SU-DHL-6 (cell line): ENCODE measurements around the gene SACS.

ENCODE experiments used
- H2AFZ ChIP-seq: fragments of 200-600 bp; sonication (generic); 2 replicates; pipeline ENCODE4 v1.6.1; 2014; ENCODE audit warnings: low read depth, mild to moderate bottlenecking, moderate library complexity, mixed read lengths, antibody characterized with exemption, low read length; ENCODE audit not compliant: severe bottlenecking
- H3F3A ChIP-seq: fragments of 200-600 bp; shearing (Covaris generic); 2 replicates; pipeline ENCODE4 v1.6.0; 2016; ENCODE audit warnings: antibody characterized with exemption, mild to moderate bottlenecking; ENCODE audit not compliant: insufficient read depth
- H3K27ac ChIP-seq: fragments of 200-600 bp; sonication (generic); 2 replicates; pipeline ENCODE4 v1.5.1; 2016; ENCODE audit warnings: low read depth, mild to moderate bottlenecking, low read length, moderate library complexity, mixed read lengths
- H3K27me3 ChIP-seq: fragments of 200-600 bp; sonication (generic), shearing (Covaris generic); 2 replicates; pipeline ENCODE4 v1.6.0; 2014; ENCODE audit warnings: mild to moderate bottlenecking, low read length
- H3K36me3 ChIP-seq: fragments of 200-600 bp; sonication (generic); 2 replicates; pipeline ENCODE4 v1.6.1; 2014; ENCODE audit warnings: mild to moderate bottlenecking, low read length, mixed read lengths
- H3K4me2 ChIP-seq: fragments of 300-600, 200-600 bp; shearing (Covaris generic), sonication (generic); 2 replicates; pipeline ENCODE4 v1.6.0; 2014; ENCODE audit warnings: low read length, low read depth, mild to moderate bottlenecking; ENCODE audit not compliant: poor library complexity, severe bottlenecking
- H3K4me3 ChIP-seq: fragments of 200-600 bp; sonication (generic); 2 replicates; pipeline ENCODE4 v1.5.1; 2014; ENCODE audit warnings: antibody characterized with exemption, low read length, mild to moderate bottlenecking, mixed read lengths; ENCODE audit not compliant: insufficient read depth, poor library complexity, severe bottlenecking
- H3K79me2 ChIP-seq: fragments of 200-600 bp; sonication (generic); 2 replicates; pipeline ENCODE4 v1.6.1; 2014; ENCODE audit warnings: mild to moderate bottlenecking, low read length, moderate library complexity; ENCODE audit not compliant: insufficient read depth
- H3K9ac ChIP-seq: fragments of 200-600 bp; sonication (generic); 2 replicates; pipeline ENCODE4 v1.7.0; 2014; ENCODE audit warnings: mild to moderate bottlenecking, low read length
- H3K9me2 ChIP-seq: fragments of 200-600 bp; sonication (generic); replicated peaks from 2 replicates; pipeline ENCODE4 v1.6.1; 2014; ENCODE audit warnings: low read length; ENCODE audit not compliant: insufficient read depth
- H3K9me3 ChIP-seq: fragments of 200-600 bp; sonication (generic); 2 replicates; pipeline ENCODE4 v1.6.1; 2014; ENCODE audit warnings: low read length, mixed read lengths; ENCODE audit not compliant: insufficient read depth
- H4K20me1 ChIP-seq: fragments of 200-600 bp; sonication (generic); 2 replicates; pipeline ENCODE4 v1.6.1; 2014; ENCODE audit warnings: low read depth, mild to moderate bottlenecking, antibody characterized with exemption, low read length, moderate library complexity, mixed read lengths
- EZH2phosphoT487 ChIP-seq: fragments of 200-600 bp; sonication (generic), shearing (Covaris generic); conservative IDR thresholded peaks from 2 replicates; pipeline ENCODE4 v1.6.1; 2018; ENCODE audit warnings: mild to moderate bottlenecking, antibody characterized with exemption, low read length, moderate library complexity, mixed read lengths
- TF ChIP-seq, protein P1 (sequence below): fragments of 200-600 bp; sonication (generic); IDR thresholded peaks from one replicate; pipeline ENCODE4 v1.5.1; 2017; ENCODE audit warnings: antibody characterized with exemption, mild to moderate bottlenecking, low read length, moderate library complexity; ENCODE audit not compliant: insufficient read depth, poor library complexity, severe bottlenecking

The SACS gene

DNA sequence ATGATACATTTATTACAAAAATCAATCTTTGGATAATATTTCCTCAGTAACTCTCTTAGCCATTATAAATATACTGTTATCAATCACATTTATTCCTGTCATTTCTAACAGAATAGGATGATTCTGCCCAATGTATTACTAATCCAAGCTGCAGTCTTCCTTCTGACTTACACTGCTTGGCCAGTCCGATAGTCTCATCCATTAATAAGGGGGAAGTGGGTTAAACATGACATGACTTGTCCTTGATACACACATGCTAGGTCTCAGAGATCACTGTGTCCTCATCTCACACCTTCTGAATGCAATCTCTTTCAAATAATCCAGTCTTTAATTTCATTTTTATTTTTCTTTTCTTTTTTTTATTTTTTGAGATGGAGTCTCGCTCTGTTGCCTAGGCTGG lies 18.8 kb downstream of the SACS start:
- no peaks in the 10 kb centered on the region for H4K20me1 ChIP-seq

DNA sequence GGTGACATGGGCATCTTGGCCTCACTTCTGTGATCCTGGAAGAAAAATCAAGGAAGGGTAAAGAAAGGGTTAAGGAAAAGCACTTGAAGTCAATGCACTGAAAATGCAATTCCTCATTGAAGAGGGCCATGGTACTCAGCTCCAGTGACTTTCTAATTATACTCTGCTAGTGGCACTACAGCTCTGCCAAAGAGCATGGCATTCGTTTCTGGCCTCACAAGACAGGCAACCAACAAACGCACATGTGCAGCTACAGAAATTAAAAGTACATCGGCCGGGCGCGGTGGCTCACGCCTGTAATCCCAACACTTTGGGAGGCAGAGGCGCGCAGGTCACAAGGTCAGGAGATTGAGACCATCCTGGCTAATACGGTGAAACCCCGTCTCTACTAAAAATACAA lies 21.8 kb downstream of the SACS start:
- TF ChIP-seq, protein P1, sequence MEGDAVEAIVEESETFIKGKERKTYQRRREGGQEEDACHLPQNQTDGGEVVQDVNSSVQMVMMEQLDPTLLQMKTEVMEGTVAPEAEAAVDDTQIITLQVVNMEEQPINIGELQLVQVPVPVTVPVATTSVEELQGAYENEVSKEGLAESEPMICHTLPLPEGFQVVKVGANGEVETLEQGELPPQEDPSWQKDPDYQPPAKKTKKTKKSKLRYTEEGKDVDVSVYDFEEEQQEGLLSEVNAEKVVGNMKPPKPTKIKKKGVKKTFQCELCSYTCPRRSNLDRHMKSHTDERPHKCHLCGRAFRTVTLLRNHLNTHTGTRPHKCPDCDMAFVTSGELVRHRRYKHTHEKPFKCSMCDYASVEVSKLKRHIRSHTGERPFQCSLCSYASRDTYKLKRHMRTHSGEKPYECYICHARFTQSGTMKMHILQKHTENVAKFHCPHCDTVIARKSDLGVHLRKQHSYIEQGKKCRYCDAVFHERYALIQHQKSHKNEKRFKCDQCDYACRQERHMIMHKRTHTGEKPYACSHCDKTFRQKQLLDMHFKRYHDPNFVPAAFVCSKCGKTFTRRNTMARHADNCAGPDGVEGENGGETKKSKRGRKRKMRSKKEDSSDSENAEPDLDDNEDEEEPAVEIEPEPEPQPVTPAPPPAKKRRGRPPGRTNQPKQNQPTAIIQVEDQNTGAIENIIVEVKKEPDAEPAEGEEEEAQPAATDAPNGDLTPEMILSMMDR = no peak
- TF ChIP-seq EZH2phosphoT487 = no peak
- no peaks in the 10 kb centered on the region for H3K9me3 ChIP-seq
- H3K4me2 ChIP-seq = no peak overlapping the region
- no peaks in the 10 kb centered on the region for H3K9me2 ChIP-seq
- no peak overlapping the region for H2AFZ ChIP-seq
- no peaks in the 10 kb centered on the region for H3K36me3 ChIP-seq
- H3K9ac ChIP-seq = no peak overlapping the region
- H3F3A ChIP-seq = no peaks in the 10 kb centered on the region
- no peaks in the 10 kb centered on the region for H3K27me3 ChIP-seq
- no peaks in the 10 kb centered on the region for H4K20me1 ChIP-seq
- no peak overlapping the region for H3K4me3 ChIP-seq
- no peaks in the 10 kb centered on the region for H3K79me2 ChIP-seq
- H3K27ac ChIP-seq = no peak overlapping the region

More for the DNA sequence above, 18.8 kb downstream of the SACS start:
- no peak for TF ChIP-seq EZH2phosphoT487
- TF ChIP-seq, protein P1 = no peak
- no peaks in the 10 kb centered on the region for H3K79me2 ChIP-seq
- no peaks in the 10 kb centered on the region for H3K9me2 ChIP-seq
- no peaks in the 10 kb centered on the region for H3K9me3 ChIP-seq
- H3F3A ChIP-seq = no peaks in the 10 kb centered on the region
- H3K27ac ChIP-seq = no peak overlapping the region
- no peak overlapping the region for H3K4me3 ChIP-seq
- H3K4me2 ChIP-seq = no peak overlapping the region
- no peaks in the 10 kb centered on the region for H3K27me3 ChIP-seq
- H2AFZ ChIP-seq = no peak overlapping the region
- H3K36me3 ChIP-seq = no peaks in the 10 kb centered on the region
- H3K9ac ChIP-seq = no peak overlapping the region

DNA sequence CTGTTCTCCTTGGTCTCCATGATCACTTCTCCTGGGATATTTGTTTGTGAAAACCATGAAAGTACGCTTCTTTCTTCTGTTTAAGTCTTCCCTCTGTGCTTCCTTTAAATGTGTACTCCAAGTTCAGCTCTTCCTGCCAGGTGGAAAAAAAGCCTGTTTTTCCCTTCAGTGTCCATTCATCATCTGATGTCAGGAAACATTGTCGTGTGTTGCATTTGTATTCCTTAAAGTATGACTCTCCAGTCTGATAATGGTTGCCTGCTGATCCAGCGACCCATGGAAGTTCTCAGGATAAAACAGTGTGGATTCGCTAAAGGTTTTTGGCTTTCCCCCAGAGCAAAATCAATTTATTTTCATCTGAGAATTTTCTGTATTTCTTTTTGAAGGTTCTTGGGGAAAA lies 22.3 kb downstream of the SACS start:
- no peaks in the 10 kb centered on the region for H3K79me2 ChIP-seq
- no peaks in the 10 kb centered on the region for H3F3A ChIP-seq
- H3K27ac ChIP-seq = no peak overlapping the region
- no peak for TF ChIP-seq EZH2phosphoT487
- TF ChIP-seq, protein P1 = no peak
- no peaks in the 10 kb centered on the region for H3K27me3 ChIP-seq
- H3K9me3 ChIP-seq = no peaks in the 10 kb centered on the region
- no peaks in the 10 kb centered on the region for H3K9me2 ChIP-seq
- H3K36me3 ChIP-seq = no peaks in the 10 kb centered on the region
- no peaks in the 10 kb centered on the region for H4K20me1 ChIP-seq
- H3K9ac ChIP-seq = no peak overlapping the region
- H3K4me2 ChIP-seq = no peak overlapping the region
- H3K4me3 ChIP-seq = no peak overlapping the region
- no peak overlapping the region for H2AFZ ChIP-seq
